WERI-Rb-1 (cell line): ENCODE data around the gene GRIP2.

Experiments
- DNase-seq: peaks from one replicate; pipeline ENCODE4 v3.0.0-alpha.2; 2020
- H3K27ac ChIP-seq: fragments of 250-450 bp; sonication (Bioruptor Pico); 2 replicates; pipeline ENCODE4 v1.5.1; 2020; ENCODE audit warnings: mild to moderate bottlenecking, moderate library complexity
- H3K27me3 ChIP-seq: fragments of 250-450 bp; sonication (Bioruptor Pico); 2 replicates; pipeline ENCODE4 v1.5.1; 2021; ENCODE audit warnings: mild to moderate bottlenecking, low read depth, moderate library complexity; ENCODE audit not compliant: insufficient read depth, severe bottlenecking
- H3K36me3 ChIP-seq: fragments of 250-450 bp; sonication (Bioruptor Pico); 2 replicates; pipeline ENCODE4 v1.5.1; 2020; ENCODE audit warnings: mild to moderate bottlenecking, moderate library complexity
- H3K4me3 ChIP-seq: 2 replicates; pipeline ENCODE4 v1.5.1; 2011; ENCODE audit warnings: low read depth, mild to moderate bottlenecking, control low read depth, low read length
- H3K9me3 ChIP-seq: fragments of 250-450 bp; sonication (Bioruptor Pico); 2 replicates; pipeline ENCODE4 v1.5.1; 2021; ENCODE audit warnings: mild to moderate bottlenecking, moderate library complexity; ENCODE audit not compliant: severe bottlenecking
- CTCF ChIP-seq: IDR thresholded peaks from 2 replicates; pipeline ENCODE4 v1.5.1; 2011; ENCODE audit warnings: low read depth, mild to moderate bottlenecking, control low read depth, inconsistent platforms, low read length

The GRIP2 gene

GRCh38 chr3:14558029-14558428 is 17.9 kb upstream of the GRIP2 start:
- no peaks in the 10 kb centered on the region for H3K9me3 ChIP-seq
- no peak overlapping the region for H3K27ac ChIP-seq
- no peaks in the 10 kb centered on the region for H3K27me3 ChIP-seq
- DNase-seq = no peak
- no peaks in the 10 kb centered on the region for H3K36me3 ChIP-seq
- no peak for TF ChIP-seq CTCF
- no peak overlapping the region for H3K4me3 ChIP-seq

GRCh38 chr3:14555835-14556234 is 15.7 kb upstream of the GRIP2 start:
- DNase-seq = peak; percentile 40
- Histone ChIP-seq H3K27me3 (no peaks in the 10 kb centered on the region), H3K9me3 (no peaks in the 10 kb centered on the region), H3K27ac (no peak overlapping the region; the same call in 1 of the 2 replicates), H3K4me3 (peak overlapping the region; percentile 14), H3K36me3 (no peaks in the 10 kb centered on the region)
- TF ChIP-seq CTCF = no peak

- Histone ChIP-seq H3K4me3 (no peak overlapping the region), H3K36me3 (no peaks in the 10 kb centered on the region), H3K9me3 (no peaks in the 10 kb centered on the region), H3K27me3 (no peaks in the 10 kb centered on the region), H3K27ac (no peak overlapping the region)
- no peak for TF ChIP-seq CTCF
- no peak for DNase-seq
Observed at GRCh38 chr3:14554715-14555114, 14.6 kb upstream of the GRIP2 start.

- no peaks in the 10 kb centered on the region for H3K36me3 ChIP-seq
- H3K27me3 ChIP-seq = no peaks in the 10 kb centered on the region
- H3K4me3 ChIP-seq = no peak overlapping the region
- no peak for TF ChIP-seq CTCF
- no peaks in the 10 kb centered on the region for H3K9me3 ChIP-seq
- no peak for DNase-seq
- H3K27ac ChIP-seq = no peak overlapping the region
Observed at GRCh38 chr3:14553871-14554270, 13.7 kb upstream of the GRIP2 start.

- DNase-seq = no peak
- H3K36me3 ChIP-seq = no peaks in the 10 kb centered on the region
- no peaks in the 10 kb centered on the region for H3K27me3 ChIP-seq
- no peaks in the 10 kb centered on the region for H3K9me3 ChIP-seq
- no peak overlapping the region for H3K4me3 ChIP-seq
- no peak for TF ChIP-seq CTCF
- H3K27ac ChIP-seq = no peak overlapping the region
Observed at GRCh38 chr3:14552717-14553116, 12.6 kb upstream of the GRIP2 start.

- no peak for TF ChIP-seq CTCF
- Histone ChIP-seq H3K4me3 (no peak overlapping the region), H3K27me3 (no peaks in the 10 kb centered on the region), H3K36me3 (no peaks in the 10 kb centered on the region), H3K27ac (no peak overlapping the region), H3K9me3 (no peaks in the 10 kb centered on the region)
- no peak for DNase-seq
Observed at GRCh38 chr3:14552041-14552648, 12.0 kb upstream of the GRIP2 start.
